SU-DHL-6 (cell line): ENCODE data around the gene DCAF16.

Experiments
- H2AFZ ChIP-seq: fragments of 200-600 bp; sonication (generic); 2 replicates; pipeline ENCODE4 v1.6.1; 2014; ENCODE audit warnings: low read depth, mild to moderate bottlenecking, moderate library complexity, mixed read lengths, antibody characterized with exemption, low read length; ENCODE audit not compliant: severe bottlenecking
- H3F3A ChIP-seq: fragments of 200-600 bp; shearing (Covaris generic); 2 replicates; pipeline ENCODE4 v1.6.0; 2016; ENCODE audit warnings: antibody characterized with exemption, mild to moderate bottlenecking; ENCODE audit not compliant: insufficient read depth
- H3K27ac ChIP-seq: fragments of 200-600 bp; sonication (generic); 2 replicates; pipeline ENCODE4 v1.5.1; 2016; ENCODE audit warnings: low read depth, mild to moderate bottlenecking, low read length, moderate library complexity, mixed read lengths
- H3K27me3 ChIP-seq: fragments of 200-600 bp; sonication (generic), shearing (Covaris generic); 2 replicates; pipeline ENCODE4 v1.6.0; 2014; ENCODE audit warnings: mild to moderate bottlenecking, low read length
- H3K36me3 ChIP-seq: fragments of 200-600 bp; sonication (generic); 2 replicates; pipeline ENCODE4 v1.6.1; 2014; ENCODE audit warnings: mild to moderate bottlenecking, low read length, mixed read lengths
- H3K4me2 ChIP-seq: fragments of 300-600, 200-600 bp; shearing (Covaris generic), sonication (generic); 2 replicates; pipeline ENCODE4 v1.6.0; 2014; ENCODE audit warnings: low read length, low read depth, mild to moderate bottlenecking; ENCODE audit not compliant: poor library complexity, severe bottlenecking
- H3K4me3 ChIP-seq: fragments of 200-600 bp; sonication (generic); 2 replicates; pipeline ENCODE4 v1.5.1; 2014; ENCODE audit warnings: antibody characterized with exemption, low read length, mild to moderate bottlenecking, mixed read lengths; ENCODE audit not compliant: insufficient read depth, poor library complexity, severe bottlenecking
- H3K79me2 ChIP-seq: fragments of 200-600 bp; sonication (generic); 2 replicates; pipeline ENCODE4 v1.6.1; 2014; ENCODE audit warnings: mild to moderate bottlenecking, low read length, moderate library complexity; ENCODE audit not compliant: insufficient read depth
- H3K9ac ChIP-seq: fragments of 200-600 bp; sonication (generic); 2 replicates; pipeline ENCODE4 v1.7.0; 2014; ENCODE audit warnings: mild to moderate bottlenecking, low read length
- H3K9me2 ChIP-seq: fragments of 200-600 bp; sonication (generic); replicated peaks from 2 replicates; pipeline ENCODE4 v1.6.1; 2014; ENCODE audit warnings: low read length; ENCODE audit not compliant: insufficient read depth
- H3K9me3 ChIP-seq: fragments of 200-600 bp; sonication (generic); 2 replicates; pipeline ENCODE4 v1.6.1; 2014; ENCODE audit warnings: low read length, mixed read lengths; ENCODE audit not compliant: insufficient read depth
- H4K20me1 ChIP-seq: fragments of 200-600 bp; sonication (generic); 2 replicates; pipeline ENCODE4 v1.6.1; 2014; ENCODE audit warnings: low read depth, mild to moderate bottlenecking, antibody characterized with exemption, low read length, moderate library complexity, mixed read lengths
- EZH2phosphoT487 ChIP-seq: fragments of 200-600 bp; sonication (generic), shearing (Covaris generic); conservative IDR thresholded peaks from 2 replicates; pipeline ENCODE4 v1.6.1; 2018; ENCODE audit warnings: mild to moderate bottlenecking, antibody characterized with exemption, low read length, moderate library complexity, mixed read lengths
- TF ChIP-seq, protein P1 (sequence below): fragments of 200-600 bp; sonication (generic); IDR thresholded peaks from one replicate; pipeline ENCODE4 v1.5.1; 2017; ENCODE audit warnings: antibody characterized with exemption, mild to moderate bottlenecking, low read length, moderate library complexity; ENCODE audit not compliant: insufficient read depth, poor library complexity, severe bottlenecking

DCAF16 gene

DNA sequence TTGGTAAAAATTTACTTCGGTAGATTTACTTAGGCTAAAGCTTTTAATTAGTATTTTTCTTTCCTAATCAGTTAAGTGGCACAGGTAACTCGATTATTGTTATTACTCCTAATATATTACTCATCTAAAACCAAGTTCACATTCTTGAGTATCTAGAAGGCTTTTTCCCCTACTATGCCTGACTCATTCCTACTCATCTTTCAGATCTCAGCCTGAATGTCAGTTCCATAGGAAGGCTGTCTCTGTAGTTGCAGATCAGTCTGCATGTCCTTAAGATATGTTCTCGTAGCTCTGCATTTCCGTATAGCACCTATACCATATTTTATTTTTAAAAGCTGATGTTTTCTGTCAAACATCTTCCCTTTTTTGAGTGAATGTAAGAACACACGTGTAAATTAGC, 23.2 kb downstream of the DCAF16 start:
- Histone ChIP-seq H3K4me3 (no peak overlapping the region), H4K20me1 (no peaks in the 10 kb centered on the region), H3K9me3 (no peaks in the 10 kb centered on the region), H3K27ac (no peak overlapping the region), H3K36me3 (no peaks in the 10 kb centered on the region), H3K27me3 (no peaks in the 10 kb centered on the region), H3F3A (no peaks in the 10 kb centered on the region), H3K4me2 (no peak overlapping the region), H2AFZ (no peak overlapping the region), H3K9me2 (no peaks in the 10 kb centered on the region), H3K79me2 (no peaks in the 10 kb centered on the region), H3K9ac (no peak overlapping the region)
- TF ChIP-seq EZH2phosphoT487: no peak
- TF ChIP-seq, protein P1, sequence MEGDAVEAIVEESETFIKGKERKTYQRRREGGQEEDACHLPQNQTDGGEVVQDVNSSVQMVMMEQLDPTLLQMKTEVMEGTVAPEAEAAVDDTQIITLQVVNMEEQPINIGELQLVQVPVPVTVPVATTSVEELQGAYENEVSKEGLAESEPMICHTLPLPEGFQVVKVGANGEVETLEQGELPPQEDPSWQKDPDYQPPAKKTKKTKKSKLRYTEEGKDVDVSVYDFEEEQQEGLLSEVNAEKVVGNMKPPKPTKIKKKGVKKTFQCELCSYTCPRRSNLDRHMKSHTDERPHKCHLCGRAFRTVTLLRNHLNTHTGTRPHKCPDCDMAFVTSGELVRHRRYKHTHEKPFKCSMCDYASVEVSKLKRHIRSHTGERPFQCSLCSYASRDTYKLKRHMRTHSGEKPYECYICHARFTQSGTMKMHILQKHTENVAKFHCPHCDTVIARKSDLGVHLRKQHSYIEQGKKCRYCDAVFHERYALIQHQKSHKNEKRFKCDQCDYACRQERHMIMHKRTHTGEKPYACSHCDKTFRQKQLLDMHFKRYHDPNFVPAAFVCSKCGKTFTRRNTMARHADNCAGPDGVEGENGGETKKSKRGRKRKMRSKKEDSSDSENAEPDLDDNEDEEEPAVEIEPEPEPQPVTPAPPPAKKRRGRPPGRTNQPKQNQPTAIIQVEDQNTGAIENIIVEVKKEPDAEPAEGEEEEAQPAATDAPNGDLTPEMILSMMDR: no peak

DNA sequence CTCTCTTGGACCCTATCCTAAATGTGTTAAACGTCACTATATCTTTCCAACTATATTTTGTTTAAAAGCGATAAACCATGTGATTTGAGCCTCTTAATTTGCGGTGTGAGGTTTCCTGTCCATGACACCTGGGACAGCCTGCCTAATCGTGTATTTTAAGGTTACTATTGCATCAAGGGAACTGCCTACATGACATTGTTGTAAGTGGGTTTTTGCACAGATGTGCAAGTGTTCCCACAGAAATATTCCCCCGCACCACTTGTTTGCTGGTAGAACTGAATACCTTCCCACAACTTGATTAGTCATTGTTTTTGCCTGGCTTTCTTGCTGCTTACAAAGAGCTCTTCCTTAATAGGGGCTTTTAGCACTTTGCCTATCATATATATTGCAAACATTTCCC, 24.0 kb downstream of the DCAF16 start:
- TF ChIP-seq, protein P1: no peak
- TF ChIP-seq EZH2phosphoT487: no peak
- H3K9me2 ChIP-seq: no peaks in the 10 kb centered on the region

DNA sequence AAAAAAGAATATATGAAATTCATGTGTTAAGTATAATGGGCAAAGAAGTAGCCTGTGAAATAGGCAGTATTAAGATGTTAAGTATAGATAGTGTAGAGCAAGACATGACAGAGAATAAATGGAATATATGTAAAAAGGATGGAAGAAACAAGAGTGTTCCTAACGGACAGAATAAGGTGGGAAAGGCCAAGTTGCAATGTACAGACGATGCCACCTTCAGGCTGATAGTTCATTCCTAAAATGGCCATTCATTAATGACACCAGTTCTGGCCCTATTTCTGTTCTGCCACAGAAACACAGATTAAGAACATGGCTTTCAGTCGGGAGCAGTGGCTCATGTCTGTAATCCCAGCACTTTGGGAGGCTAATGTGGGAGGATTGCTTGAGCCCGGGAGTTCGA, 24.7 kb downstream of the DCAF16 start:
- Histone ChIP-seq H3K4me3 (no peak overlapping the region), H3K9me2 (no peaks in the 10 kb centered on the region), H3K9me3 (no peaks in the 10 kb centered on the region), H4K20me1 (no peaks in the 10 kb centered on the region), H3K27me3 (no peaks in the 10 kb centered on the region), H3K36me3 (no peaks in the 10 kb centered on the region), H2AFZ (no peak overlapping the region), H3K4me2 (no peak overlapping the region), H3F3A (no peaks in the 10 kb centered on the region), H3K27ac (no peak overlapping the region), H3K9ac (no peak overlapping the region), H3K79me2 (no peaks in the 10 kb centered on the region)
- TF ChIP-seq, protein P1: no peak
- no peak for TF ChIP-seq EZH2phosphoT487

More for the DNA sequence above, 24.0 kb downstream of the DCAF16 start:
- no peak overlapping the region for H3K9ac ChIP-seq
- H3K4me3 ChIP-seq: no peak overlapping the region
- H4K20me1 ChIP-seq: no peaks in the 10 kb centered on the region
- H3K79me2 ChIP-seq: no peaks in the 10 kb centered on the region
- no peak overlapping the region for H3K27ac ChIP-seq
- H3F3A ChIP-seq: no peaks in the 10 kb centered on the region
- H3K36me3 ChIP-seq: no peaks in the 10 kb centered on the region
- H2AFZ ChIP-seq: no peak overlapping the region
- no peak overlapping the region for H3K4me2 ChIP-seq
- no peaks in the 10 kb centered on the region for H3K9me3 ChIP-seq
- H3K27me3 ChIP-seq: no peaks in the 10 kb centered on the region
